HepG2 (cell line): Measurements from ENCODE around the gene SMARCC1. TPM values are rescaled to one million over a fixed set of nuclear protein-coding genes. Genes with fewer than 3 reads are reported as not detected.

Experiments
- GABPA ChIP-seq, 2 experiments: IDR thresholded peaks; 2 replicates each; pipeline ENCODE4 v1.6.1; 2011 to 2016; ENCODE audit warnings: low read depth in 2 of 2, low read length in 1 of 2, missing biosample characterization in 1 of 2, missing genetic modification characterization in 1 of 2
- HNRNPUL1 ChIP-seq: fragments of 200-400 bp; formaldehyde crosslinking; IDR thresholded peaks from 2 replicates; pipeline ENCODE4 v1.6.1; 2017; ENCODE audit warnings: low read depth, mild to moderate bottlenecking, low read length, moderate library complexity
- IRX3 ChIP-seq: sonication (generic); formaldehyde crosslinking; IDR thresholded peaks from 2 replicates; pipeline ENCODE4 v1.8.1; 2023; ENCODE audit warnings: mild to moderate bottlenecking, low read depth, missing genetic modification reagents, borderline replicate concordance
- MAFF ChIP-seq: IDR thresholded peaks from 2 replicates; pipeline ENCODE4 v1.6.1; 2011; ENCODE audit warnings: low read depth, low read length, improper control_type of control experiment
- MXD4 ChIP-seq: IDR thresholded peaks from 2 replicates; pipeline ENCODE4 v1.6.1; 2016; ENCODE audit warnings: mild to moderate bottlenecking, missing biosample characterization, missing genetic modification reagents
- MYC ChIP-seq: sonication (generic); formaldehyde crosslinking; IDR thresholded peaks from 2 replicates; pipeline ENCODE4 v1.9.0; 2021; ENCODE audit warnings: missing genetic modification reagents, borderline replicate concordance
- RNF2 ChIP-seq: fragments of 450-650 bp; conservative IDR thresholded peaks from 2 replicates; pipeline ENCODE4 v1.6.1; 2016; ENCODE audit warnings: low read depth
- TCF7 ChIP-seq: sonication (generic); IDR thresholded peaks from 2 replicates; pipeline ENCODE4 v1.6.1; 2016; ENCODE audit warnings: antibody characterized with exemption, low read depth
- ZNF224 ChIP-seq: sonication (generic); formaldehyde crosslinking; IDR thresholded peaks from 2 replicates; pipeline ENCODE4 v1.5.0; 2020; ENCODE audit warnings: mild to moderate bottlenecking, missing genetic modification reagents
- ZNF572 ChIP-seq: sonication (generic); formaldehyde crosslinking; IDR thresholded peaks from 2 replicates; pipeline ENCODE4 v1.5.1; 2020; ENCODE audit warnings: mild to moderate bottlenecking, missing genetic modification reagents
- polyA plus RNA-seq, 8 experiments: library from polyadenylated mRNA; depleted of rRNA in 3 of 8; stranded (reverse) in 7 of 8; unstranded in 1 of 8; fragments of >200 nt; fragmentation: Illumina TruSeq in 4 of 8; extraction: Trizol in 4 of 8; gene quantifications; 2 replicates each; pipeline versions ENCODE4 v1.2.1 to v1.2.3, GENCODE V29; 2011 to 2016; ENCODE audit warnings: low read depth in 4 of 8, missing spikeins in 1 of 8, mixed read lengths in 1 of 8; ENCODE audit not compliant: insufficient read depth in 1 of 8
- total RNA-seq, 5 experiments: library from RNA; depleted of rRNA; stranded (reverse); fragments of >200 nt; fragmentation: Illumina TruSeq; extraction: Trizol; gene quantifications; 2 replicates each; pipeline ENCODE4 v1.2.3, GENCODE V29; 2016; ENCODE audit warnings: low read depth in 1 of 5
- TF ChIP-seq, protein P1 (sequence below): sonication (generic); formaldehyde crosslinking; IDR thresholded peaks from 2 replicates; pipeline ENCODE4 v1.8.1; 2022; ENCODE audit warnings: low read depth, mild to moderate bottlenecking, missing genetic modification reagents
- TF ChIP-seq, protein P2 (sequence below): IDR thresholded peaks from 2 replicates; pipeline ENCODE4 v1.6.1; 2016; ENCODE audit warnings: low read depth, control low read depth
- TF ChIP-seq, protein P3 (sequence below): sonication (generic); formaldehyde crosslinking; IDR thresholded peaks from 2 replicates; pipeline ENCODE4 v1.9.0; 2022; ENCODE audit warnings: low read depth, missing genetic modification reagents
- TF ChIP-seq, protein P4 (sequence below): sonication (generic); formaldehyde crosslinking; IDR thresholded peaks from 2 replicates; pipeline ENCODE4 v1.9.0; 2021; ENCODE audit warnings: missing genetic modification reagents, borderline replicate concordance
- TF ChIP-seq, protein P5 (sequence below): sonication (generic); formaldehyde crosslinking; IDR thresholded peaks from 2 replicates; pipeline ENCODE4 v1.4.0; 2020; ENCODE audit warnings: missing genetic modification reagents, borderline replicate concordance

SMARCC1 gene
- total and polyA plus RNA-seq, 2 of the 13 experiments (the other 11 are each of a cell fraction or from before 2014, with no cell fraction given), result 47.9 to 58.4 TPM

DNA sequence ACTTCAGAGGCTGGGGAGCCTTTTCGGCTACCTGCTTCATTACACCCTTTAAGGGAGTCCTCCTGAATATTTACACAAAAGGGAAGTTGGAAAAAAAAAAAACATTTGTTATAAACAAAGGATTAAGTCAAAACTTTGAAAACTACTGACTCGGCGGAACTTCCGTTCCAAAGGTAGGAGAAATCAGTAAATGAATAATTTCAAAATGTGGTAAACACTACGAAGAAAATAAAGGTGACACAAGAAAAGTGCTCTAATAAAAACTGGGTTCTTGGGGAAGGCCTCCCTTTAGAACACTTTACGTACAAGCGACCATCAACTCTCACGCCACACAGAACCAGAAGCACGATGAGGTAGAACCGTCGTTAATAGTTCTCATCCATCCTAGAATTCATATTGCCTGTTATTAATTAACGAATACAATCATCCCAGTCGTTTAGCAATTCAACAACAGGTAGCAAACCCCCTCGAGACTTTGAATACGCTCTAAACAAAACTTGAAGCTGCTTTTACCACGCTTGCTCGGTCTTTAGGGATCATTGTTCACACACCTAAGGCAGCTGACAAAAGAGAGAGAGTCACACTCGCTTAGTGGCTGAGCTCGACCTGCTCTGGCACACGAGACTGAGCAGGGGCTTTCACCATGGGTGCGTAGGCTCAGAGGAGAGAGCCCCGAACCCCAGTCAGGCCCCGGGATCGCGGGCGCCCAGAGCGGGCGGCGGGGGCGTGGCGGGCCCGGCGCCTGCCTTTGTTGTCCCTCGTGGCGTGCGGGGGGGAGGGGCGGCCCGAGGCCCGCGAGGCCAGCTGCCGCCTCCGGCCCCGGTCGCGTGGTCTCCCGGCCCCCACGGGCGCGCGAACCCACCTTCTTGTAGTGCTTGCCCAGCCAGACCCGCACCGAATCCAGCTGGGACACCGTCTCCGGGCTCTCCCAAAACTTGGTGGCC is 680 bp downstream of the SMARCC1 start (continued):
- TF ChIP-seq, protein P1, sequence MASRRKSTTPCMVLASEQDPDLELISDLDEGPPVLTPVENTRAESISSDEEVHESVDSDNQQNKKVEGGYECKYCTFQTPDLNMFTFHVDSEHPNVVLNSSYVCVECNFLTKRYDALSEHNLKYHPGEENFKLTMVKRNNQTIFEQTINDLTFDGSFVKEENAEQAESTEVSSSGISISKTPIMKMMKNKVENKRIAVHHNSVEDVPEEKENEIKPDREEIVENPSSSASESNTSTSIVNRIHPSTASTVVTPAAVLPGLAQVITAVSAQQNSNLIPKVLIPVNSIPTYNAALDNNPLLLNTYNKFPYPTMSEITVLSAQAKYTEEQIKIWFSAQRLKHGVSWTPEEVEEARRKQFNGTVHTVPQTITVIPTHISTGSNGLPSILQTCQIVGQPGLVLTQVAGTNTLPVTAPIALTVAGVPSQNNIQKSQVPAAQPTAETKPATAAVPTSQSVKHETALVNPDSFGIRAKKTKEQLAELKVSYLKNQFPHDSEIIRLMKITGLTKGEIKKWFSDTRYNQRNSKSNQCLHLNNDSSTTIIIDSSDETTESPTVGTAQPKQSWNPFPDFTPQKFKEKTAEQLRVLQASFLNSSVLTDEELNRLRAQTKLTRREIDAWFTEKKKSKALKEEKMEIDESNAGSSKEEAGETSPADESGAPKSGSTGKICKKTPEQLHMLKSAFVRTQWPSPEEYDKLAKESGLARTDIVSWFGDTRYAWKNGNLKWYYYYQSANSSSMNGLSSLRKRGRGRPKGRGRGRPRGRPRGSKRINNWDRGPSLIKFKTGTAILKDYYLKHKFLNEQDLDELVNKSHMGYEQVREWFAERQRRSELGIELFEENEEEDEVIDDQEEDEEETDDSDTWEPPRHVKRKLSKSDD (CRISPR knock-in tag), result no peak
- TF ChIP-seq MAFF, result peak; percentile 39
- TF ChIP-seq, protein P2, sequence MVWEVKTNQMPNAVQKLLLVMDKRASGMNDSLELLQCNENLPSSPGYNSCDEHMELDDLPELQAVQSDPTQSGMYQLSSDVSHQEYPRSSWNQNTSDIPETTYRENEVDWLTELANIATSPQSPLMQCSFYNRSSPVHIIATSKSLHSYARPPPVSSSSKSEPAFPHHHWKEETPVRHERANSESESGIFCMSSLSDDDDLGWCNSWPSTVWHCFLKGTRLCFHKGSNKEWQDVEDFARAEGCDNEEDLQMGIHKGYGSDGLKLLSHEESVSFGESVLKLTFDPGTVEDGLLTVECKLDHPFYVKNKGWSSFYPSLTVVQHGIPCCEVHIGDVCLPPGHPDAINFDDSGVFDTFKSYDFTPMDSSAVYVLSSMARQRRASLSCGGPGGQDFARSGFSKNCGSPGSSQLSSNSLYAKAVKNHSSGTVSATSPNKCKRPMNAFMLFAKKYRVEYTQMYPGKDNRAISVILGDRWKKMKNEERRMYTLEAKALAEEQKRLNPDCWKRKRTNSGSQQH (CRISPR knock-in tag), result peak; percentile 66; the same call in 1 of the 2 replicates
- peak; percentile 79 for TF ChIP-seq MYC (CRISPR knock-in tag)
- TF ChIP-seq, protein P3, sequence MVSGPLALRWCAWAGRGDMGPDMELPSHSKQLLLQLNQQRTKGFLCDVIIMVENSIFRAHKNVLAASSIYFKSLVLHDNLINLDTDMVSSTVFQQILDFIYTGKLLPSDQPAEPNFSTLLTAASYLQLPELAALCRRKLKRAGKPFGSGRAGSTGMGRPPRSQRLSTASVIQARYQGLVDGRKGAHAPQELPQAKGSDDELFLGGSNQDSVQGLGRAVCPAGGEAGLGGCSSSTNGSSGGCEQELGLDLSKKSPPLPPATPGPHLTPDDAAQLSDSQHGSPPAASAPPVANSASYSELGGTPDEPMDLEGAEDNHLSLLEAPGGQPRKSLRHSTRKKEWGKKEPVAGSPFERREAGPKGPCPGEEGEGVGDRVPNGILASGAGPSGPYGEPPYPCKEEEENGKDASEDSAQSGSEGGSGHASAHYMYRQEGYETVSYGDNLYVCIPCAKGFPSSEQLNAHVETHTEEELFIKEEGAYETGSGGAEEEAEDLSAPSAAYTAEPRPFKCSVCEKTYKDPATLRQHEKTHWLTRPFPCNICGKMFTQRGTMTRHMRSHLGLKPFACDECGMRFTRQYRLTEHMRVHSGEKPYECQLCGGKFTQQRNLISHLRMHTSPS, result no peak
- no peak for TF ChIP-seq GABPA (IDR thresholded peaks at IDR 0.05; ENCODE audit: low read depth, low read length)
- TF ChIP-seq GABPA (CRISPR knock-in tag; IDR thresholded peaks at IDR 0.05; ENCODE audit: low read depth), result peak; percentile 39
- TF ChIP-seq RNF2, result peak; percentile 43; the same call in 1 of the 2 replicates
- TF ChIP-seq IRX3 (CRISPR knock-in tag), result peak; percentile 47; the same call in 1 of the 2 replicates
- TF ChIP-seq, protein P4, sequence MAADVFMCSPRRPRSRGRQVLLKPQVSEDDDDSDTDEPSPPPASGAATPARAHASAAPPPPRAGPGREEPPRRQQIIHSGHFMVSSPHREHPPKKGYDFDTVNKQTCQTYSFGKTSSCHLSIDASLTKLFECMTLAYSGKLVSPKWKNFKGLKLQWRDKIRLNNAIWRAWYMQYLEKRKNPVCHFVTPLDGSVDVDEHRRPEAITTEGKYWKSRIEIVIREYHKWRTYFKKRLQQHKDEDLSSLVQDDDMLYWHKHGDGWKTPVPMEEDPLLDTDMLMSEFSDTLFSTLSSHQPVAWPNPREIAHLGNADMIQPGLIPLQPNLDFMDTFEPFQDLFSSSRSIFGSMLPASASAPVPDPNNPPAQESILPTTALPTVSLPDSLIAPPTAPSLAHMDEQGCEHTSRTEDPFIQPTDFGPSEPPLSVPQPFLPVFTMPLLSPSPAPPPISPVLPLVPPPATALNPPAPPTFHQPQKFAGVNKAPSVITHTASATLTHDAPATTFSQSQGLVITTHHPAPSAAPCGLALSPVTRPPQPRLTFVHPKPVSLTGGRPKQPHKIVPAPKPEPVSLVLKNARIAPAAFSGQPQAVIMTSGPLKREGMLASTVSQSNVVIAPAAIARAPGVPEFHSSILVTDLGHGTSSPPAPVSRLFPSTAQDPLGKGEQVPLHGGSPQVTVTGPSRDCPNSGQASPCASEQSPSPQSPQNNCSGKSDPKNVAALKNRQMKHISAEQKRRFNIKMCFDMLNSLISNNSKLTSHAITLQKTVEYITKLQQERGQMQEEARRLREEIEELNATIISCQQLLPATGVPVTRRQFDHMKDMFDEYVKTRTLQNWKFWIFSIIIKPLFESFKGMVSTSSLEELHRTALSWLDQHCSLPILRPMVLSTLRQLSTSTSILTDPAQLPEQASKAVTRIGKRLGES (CRISPR knock-in tag), result 0 out of 2 replicates have a peak, but pooled peaks have one; percentile 7
- no peak for TF ChIP-seq ZNF224 (CRISPR knock-in tag)
- peak; percentile 16; the same call in 1 of the 2 replicates for TF ChIP-seq MXD4 (CRISPR knock-in tag)
- TF ChIP-seq TCF7, result peak; percentile 43; the same call in 1 of the 2 replicates
- TF ChIP-seq, protein P5, sequence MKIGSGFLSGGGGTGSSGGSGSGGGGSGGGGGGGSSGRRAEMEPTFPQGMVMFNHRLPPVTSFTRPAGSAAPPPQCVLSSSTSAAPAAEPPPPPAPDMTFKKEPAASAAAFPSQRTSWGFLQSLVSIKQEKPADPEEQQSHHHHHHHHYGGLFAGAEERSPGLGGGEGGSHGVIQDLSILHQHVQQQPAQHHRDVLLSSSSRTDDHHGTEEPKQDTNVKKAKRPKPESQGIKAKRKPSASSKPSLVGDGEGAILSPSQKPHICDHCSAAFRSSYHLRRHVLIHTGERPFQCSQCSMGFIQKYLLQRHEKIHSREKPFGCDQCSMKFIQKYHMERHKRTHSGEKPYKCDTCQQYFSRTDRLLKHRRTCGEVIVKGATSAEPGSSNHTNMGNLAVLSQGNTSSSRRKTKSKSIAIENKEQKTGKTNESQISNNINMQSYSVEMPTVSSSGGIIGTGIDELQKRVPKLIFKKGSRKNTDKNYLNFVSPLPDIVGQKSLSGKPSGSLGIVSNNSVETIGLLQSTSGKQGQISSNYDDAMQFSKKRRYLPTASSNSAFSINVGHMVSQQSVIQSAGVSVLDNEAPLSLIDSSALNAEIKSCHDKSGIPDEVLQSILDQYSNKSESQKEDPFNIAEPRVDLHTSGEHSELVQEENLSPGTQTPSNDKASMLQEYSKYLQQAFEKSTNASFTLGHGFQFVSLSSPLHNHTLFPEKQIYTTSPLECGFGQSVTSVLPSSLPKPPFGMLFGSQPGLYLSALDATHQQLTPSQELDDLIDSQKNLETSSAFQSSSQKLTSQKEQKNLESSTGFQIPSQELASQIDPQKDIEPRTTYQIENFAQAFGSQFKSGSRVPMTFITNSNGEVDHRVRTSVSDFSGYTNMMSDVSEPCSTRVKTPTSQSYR (CRISPR knock-in tag), result peak; percentile 93
- TF ChIP-seq ZNF572 (CRISPR knock-in tag), result no peak
- TF ChIP-seq HNRNPUL1, result no peak
